ENCODE measurements around the gene MGAT5.

DNA sequence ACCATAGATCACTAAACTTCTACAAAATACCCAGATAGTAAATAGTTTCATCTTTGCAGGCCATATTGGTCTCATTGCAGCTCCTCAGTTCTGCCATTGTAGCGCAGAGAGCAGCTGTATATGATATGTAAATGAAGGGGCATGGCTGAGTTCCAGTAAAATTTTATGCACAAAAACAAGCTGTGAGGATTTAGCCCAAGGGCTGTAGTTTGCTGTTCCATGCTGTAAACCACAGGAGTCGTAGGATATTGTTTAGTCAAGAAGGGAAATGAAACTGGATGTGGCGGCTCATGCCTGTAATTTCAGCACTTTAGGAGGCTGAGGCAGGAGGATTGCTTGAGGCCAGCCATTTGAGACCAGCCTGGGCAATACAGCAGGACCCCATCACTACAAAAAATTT is 83.0 kb downstream of the MGAT5 start:
- TF ChIP-seq, protein P1, sequence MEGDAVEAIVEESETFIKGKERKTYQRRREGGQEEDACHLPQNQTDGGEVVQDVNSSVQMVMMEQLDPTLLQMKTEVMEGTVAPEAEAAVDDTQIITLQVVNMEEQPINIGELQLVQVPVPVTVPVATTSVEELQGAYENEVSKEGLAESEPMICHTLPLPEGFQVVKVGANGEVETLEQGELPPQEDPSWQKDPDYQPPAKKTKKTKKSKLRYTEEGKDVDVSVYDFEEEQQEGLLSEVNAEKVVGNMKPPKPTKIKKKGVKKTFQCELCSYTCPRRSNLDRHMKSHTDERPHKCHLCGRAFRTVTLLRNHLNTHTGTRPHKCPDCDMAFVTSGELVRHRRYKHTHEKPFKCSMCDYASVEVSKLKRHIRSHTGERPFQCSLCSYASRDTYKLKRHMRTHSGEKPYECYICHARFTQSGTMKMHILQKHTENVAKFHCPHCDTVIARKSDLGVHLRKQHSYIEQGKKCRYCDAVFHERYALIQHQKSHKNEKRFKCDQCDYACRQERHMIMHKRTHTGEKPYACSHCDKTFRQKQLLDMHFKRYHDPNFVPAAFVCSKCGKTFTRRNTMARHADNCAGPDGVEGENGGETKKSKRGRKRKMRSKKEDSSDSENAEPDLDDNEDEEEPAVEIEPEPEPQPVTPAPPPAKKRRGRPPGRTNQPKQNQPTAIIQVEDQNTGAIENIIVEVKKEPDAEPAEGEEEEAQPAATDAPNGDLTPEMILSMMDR (IDR thresholded peaks at IDR 0.05), result no peak
- no peak for TF ChIP-seq POLR2A (IDR thresholded peaks at IDR 0.05)
